ENCODE results near the gene VWA1.
"Not testable (repeated sequence)": the region's sequence is repeated elsewhere in the genome, so short reads cannot be mapped to it uniquely, and the experiment has no call there.

VWA1 gene

DNA sequence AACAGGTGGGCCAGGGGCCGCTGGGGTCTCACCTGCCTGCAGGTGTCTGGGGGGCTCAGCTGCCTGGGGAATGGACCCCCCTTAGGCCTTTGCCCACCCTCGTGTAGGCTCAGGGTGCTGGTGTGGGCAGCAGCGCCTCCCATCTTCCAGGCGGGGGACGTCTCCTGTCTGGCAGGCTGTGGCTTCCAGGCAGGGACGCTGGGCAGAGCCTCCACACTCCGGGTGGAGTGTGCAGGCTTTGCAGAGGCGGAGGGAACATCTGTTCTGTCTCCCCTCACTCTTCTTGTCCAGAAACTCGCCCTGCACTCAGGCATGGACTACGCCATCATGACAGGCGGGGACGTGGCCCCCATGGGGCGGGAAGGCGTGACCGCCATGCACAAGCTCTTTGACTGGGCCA is 20.4 kb downstream of the VWA1 start:
- not testable (repeated sequence) for DNase-seq (ENCODE audit: low read depth)

DNA sequence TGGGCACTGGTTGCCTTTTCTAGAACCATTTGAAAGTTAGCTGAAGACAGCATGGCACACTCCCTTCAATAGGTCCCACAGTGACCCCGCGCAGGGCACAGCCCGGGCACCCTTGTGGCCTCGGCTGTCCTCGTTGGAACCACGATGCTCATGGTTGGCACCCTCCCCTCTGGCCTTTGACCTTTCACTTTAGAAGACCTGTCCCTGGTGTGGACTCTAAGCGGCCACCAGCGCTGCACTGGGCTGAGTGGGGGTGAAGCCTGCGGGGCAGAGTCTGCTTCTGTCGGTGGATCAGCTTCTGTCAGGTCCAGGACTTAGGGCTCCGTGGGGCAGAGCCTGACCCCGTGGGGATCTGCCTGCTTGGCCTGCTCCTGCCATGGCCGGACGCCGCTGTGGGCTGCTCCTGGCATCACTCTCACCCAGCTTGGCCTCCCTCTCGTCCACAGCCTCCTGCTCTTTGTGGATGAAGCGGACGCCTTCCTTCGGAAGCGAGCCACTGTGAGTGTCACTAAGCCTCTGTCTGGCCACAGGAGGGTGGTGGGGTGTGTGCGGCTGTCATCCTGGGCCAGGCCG is 21.3 kb downstream of the VWA1 start:
- DNase-seq (ENCODE audit: low read depth) = not testable (repeated sequence)

DNA sequence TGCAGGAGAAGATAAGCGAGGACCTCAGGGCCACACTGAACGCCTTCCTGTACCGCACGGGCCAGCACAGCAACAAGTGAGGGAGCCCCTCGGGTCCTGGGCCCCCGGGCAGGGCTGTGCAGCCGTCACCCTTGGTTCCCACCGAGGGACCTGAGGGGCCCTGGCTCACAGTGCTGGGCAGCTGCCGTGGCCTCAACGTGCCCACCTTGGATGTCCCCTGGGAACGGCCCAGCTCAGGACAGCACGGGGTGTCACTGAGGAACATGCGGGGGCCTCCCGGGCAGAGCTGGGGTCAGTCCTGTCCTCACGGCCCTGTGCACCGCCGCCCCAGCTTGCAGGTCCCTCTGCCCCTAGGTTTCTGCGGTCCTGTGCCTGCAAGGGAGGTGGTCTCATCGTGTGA is 23.7 kb downstream of the VWA1 start:
- DNase-seq (ENCODE audit: low read depth) = not testable (repeated sequence)

DNA sequence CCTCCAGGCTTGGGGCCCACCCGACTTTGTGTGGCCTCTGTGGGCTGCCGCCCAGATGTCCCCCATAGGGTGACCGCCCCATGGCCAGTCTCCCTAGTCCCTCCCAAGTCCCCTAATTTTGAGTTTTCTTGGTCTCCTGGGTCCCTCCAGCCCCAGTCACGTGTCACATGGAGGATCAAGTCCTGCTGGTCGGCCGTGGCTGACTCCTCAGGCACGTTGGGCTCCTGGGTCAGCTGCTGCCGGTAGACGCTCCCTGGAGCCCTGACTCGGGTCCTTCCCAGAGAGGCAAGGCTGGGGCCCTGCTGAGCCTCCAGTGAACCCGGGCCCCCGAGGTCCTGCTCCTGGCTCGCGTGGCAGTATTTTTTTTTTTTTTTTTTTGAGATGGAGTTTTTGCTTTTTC is 24.2 kb downstream of the VWA1 start:
- not testable (repeated sequence) for DNase-seq (ENCODE audit: low read depth)

DNA sequence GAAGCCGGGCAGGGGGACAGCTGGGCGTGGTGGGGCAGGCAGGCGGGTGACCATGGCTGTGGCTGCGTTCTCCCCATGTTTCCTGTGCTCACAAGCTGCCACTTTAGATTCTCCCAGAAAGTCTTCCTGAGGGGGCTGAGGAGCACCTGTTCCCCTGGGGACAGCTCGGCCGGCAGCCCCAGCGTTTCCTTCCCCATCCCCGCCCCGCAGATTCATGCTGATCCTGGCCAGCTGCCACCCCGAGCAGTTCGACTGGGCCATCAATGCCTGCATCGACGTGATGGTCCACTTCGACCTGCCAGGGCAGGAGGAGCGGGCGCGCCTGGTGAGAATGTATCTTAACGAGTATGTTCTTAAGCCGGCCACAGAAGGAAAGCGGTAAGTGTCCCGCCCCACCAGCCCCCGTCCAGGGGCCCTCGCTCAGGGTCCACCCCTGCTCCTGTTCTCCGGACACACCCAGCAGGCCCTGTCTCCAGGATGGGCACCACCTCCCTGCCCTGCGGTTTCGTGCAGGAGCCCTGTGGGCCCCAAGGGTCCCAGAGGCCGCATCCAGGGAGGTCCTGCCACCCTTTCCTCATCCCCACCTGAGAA is 25.1 kb downstream of the VWA1 start:
- DNase-seq (ENCODE audit: low read depth) = no peak

DNA sequence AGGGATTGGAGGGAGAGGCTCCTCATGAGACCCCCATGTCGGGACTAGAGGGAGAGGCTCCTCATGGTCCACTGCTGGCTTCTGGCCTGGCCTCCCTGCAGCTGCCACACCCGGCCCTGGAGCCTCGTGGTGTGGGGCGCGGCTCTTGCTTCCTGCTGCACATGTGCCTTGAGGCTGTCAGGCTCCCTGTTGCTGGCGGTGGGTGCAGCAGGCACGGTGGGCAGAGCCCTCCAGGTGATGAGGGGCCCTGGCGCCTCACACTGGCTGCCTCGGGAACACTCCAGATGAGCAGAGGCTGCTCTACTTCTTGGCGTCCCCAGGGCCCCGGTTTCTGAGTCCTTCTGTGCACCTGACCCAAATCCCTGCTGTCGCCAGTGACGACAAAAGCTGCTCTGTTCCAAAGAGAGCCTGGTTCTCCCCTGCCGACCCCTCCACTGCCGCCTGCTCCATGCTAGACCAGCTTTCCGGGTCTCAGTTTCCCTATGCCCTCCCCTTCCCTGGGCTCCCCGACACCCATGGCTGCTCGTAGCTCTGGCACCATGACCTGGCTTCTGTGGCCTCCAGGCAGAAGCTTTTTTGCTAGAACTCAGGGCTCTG is 26.3 kb downstream of the VWA1 start:
- DNase-seq (ENCODE audit: low read depth) = no peak

DNA sequence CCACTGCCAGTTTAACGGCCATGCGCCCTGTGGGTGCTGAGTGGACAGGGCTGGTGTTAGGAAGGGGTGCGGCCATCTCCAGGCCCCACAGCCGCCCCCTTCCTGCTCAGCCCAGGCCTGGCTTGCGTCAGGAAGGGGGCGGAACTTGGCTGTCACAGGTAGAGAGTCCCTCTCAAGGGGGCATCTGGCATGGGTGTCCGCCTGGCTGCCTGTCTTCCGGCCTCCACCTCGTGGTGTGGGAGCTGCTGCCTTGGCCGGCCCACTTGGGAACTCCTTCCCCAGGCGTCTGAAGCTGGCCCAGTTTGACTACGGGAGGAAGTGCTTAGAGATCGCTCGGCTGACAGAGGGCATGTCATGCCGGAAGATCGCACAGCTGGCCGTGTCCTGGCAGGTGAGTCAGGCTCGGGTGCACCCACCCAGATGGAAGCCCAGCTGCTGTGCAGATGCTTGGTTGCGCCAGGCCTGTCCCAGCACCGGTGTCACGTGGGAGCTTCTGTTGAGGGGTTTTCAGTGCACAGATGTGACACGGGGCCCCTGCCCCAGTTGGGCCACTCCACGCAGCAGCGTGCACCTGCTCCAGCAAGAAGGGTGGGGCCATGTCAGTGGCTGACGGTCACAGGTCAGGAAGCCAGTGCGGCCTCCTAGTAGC is 27.0 kb downstream of the VWA1 start:
- no peak for DNase-seq (ENCODE audit: low read depth)

DNA sequence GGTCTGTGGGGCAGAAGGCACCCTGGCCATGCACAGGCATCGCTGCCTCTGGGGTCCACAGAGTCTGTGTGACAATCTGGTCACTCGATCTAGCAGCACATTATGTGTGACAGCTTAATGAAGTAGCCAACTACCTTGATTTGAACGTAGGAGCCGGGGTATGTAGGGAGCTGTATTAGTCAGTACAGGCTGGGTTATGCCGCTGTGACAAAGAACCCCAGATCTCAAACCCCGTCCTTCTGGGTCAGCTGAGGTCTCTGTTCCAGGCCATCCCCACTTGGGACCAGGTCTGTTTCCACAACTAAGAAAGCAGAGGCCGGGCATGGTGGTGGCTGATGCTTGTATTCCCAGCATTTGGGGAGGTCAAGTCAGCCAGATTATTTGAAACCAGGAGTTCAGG is 27.8 kb downstream of the VWA1 start:
- no peak for DNase-seq (ENCODE audit: low read depth)

DNA sequence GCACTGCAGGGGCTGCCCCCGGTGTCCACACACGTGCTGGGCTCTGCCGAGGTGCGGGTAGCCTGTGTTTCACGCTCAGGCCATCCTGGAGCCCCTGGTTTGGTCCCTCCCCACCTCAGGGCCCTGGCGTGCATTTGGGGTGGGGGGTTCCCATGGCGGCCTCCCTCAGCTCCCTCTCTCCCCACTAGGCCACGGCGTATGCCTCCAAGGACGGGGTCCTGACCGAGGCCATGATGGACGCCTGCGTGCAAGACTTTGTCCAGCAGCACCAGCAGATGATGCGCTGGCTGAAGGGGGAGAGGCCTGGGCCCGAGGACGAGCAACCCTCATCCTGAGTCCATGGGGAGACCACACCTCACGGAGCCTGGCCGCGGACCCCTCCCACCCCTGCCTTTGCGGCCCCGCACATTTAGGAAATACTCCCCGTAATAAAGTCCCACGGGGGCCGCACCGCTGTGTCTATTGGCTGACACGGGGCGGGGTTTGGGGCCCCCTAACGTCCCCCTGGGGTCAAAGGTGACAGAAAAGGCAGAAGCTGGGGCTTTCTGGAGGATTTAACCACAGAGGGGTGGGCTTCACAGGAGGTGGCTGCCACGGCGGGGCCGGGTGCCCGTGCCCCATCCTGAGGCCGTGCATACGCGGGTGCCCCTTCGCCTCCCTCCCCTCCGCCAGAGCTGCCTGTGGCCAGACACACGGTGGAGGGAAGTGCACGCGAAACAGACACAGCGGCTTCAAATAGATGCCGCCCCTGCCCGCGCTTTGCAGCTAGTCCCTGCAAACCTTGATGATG is 32.9 kb downstream of the VWA1 start:
- DNase-seq (ENCODE audit: low read depth) = not testable (repeated sequence)

DNA sequence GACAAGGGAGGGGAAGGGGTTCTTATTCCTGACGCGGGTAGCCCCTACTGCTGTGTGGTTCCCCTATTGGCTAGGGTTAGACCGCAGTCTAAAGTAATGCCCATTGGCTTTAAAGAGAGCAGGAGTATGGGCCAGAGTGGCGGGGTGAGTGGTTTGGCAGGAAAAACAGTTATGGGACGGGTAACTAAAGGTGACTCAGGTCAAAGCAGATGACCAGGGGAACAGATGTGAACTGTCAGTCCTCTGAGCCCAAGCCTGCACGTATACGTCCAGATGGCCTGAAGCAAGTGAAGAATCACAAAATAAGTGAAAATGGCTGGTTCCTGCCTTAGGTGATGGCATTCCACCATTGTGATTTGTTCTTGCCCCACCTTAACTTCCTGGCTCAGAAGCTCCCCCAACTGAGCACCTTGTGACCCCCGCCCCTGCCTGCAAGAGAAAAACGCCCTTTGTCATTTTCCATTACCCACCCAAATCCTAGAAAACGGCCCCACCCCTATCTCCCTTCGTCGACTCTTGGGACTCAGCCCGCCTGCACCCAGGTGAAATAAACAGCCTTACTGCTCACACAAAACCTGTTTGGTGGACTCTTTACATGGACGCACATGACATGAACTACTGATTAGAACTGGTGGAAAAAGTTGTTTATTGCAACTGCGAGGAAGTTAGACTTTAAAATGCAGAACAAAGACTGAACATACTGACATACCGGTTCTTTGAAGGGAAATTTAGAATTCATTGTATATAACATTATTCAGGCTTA is 35.3 kb downstream of the VWA1 start:
- no peak for DNase-seq (ENCODE audit: low read depth)

DNA sequence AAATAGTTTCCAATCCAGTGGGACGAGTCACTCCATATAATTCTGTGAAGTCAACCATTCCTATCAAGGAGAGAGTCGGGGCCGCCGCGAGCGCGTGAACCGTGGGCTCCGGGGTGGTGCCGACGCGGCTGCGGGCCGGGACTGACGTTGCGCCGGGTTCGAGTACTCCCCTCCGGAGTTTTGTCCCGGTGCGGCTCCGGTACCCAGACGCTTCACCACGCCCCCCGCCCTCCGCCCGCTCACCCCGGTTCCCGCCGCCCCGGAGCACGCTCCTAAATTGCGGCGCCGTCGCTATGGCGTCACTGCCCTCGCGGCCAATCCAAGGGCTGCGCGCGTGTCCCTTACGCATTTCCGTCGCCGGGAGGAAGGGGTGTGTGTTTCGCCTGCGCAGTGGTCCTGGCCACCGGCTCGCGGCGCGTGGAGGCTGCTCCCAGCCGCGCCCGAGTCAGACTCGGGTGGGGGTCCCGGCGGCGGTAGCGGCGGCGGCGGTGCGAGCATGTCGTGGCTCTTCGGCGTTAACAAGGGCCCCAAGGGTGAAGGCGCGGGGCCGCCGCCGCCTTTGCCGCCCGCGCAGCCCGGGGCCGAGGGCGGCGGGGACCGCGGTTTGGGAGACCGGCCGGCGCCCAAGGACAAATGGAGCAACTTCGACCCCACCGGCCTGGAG is 36.0 kb downstream of the VWA1 start, which contains the start of gene ATAD3B:
Gene ATAD3B (plus strand): TSS at position 377 of the 664 bp plus-strand sequence. CDS start 120 bp downstream, at position 497.
- DNase-seq (ENCODE audit: low read depth) = peak; percentile 94

DNA sequence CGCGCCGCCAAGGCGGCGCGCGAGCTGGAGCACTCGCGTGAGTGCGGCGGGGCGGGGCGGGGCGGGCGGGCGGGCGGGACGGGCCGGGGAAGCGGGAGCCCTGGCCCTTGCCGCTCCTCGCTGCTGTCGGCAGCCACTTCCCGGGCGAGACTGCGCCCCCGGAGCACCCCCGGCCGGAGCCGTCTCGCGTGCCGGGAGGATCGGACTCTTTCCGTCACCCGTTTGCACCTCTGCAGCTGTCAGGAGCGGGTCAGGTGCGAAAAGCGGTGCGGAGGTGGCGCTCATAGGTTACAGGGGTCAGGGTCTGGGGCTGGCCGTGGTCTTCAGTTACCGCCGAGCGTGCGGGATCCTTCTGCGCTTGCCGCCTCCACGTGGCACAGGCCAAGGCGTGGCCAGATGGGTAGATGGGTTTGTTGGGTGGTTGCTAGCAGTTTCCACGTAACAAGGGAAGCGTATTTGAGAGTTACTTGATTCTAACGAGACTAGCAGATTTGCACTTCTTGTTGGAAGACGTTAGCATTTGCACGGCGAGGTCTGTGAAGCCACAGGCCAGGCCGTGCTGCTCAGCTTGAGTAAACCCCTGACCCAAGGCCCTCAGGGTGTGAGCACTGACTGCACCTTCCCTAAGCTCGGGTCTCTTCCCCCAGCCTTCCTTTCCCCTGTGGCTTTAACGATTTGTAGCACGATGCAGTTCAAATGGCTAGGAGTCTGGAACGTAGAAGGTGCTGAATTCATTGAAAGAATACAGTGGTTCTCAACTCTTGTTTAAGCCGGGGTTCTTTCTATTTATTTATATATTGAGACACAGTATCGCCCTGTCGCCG is 36.8 kb downstream of the VWA1 start:
- DNase-seq (ENCODE audit: low read depth) = peak; percentile 20

DNA sequence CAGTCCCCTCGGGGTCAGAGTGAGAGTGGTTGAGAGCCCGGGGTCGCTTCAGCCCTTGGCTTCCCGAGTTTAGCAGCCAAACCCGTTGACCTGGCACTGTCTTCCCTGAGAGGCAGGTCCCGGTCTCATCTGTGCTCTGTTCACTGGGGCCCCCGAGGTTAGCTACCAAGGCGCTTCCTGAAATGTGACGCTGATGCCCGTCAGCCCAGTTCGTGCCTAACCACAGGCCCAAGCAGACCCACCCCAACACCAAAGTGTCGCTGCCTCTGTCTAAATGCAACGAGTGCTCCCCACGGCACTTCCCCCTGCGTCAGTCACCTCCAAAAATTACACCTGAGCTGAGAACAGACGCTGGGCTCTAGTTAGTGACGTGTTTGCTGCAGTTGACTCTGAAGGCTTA is 40.5 kb downstream of the VWA1 start:
- DNase-seq (ENCODE audit: low read depth) = not testable (repeated sequence)

DNA sequence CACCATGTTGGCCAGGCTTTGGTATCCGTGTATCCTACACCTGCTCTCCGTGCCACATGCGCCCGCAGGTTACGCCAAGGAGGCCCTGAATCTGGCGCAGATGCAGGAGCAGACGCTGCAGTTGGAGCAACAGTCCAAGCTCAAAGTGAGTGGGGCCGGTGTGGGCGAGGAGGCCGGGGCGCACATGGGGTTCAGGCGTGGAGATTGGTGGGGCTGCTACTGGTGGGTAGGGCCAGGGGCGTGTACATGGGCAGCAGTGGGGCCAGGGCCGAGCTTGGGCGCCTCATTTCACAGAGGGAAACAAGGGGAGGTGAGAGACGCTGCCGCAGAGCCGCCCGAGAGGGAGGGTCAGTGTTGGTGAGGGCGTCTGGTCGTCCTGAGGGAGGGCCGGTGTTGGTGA is 41.7 kb downstream of the VWA1 start:
- DNase-seq (ENCODE audit: low read depth) = no peak

DNA sequence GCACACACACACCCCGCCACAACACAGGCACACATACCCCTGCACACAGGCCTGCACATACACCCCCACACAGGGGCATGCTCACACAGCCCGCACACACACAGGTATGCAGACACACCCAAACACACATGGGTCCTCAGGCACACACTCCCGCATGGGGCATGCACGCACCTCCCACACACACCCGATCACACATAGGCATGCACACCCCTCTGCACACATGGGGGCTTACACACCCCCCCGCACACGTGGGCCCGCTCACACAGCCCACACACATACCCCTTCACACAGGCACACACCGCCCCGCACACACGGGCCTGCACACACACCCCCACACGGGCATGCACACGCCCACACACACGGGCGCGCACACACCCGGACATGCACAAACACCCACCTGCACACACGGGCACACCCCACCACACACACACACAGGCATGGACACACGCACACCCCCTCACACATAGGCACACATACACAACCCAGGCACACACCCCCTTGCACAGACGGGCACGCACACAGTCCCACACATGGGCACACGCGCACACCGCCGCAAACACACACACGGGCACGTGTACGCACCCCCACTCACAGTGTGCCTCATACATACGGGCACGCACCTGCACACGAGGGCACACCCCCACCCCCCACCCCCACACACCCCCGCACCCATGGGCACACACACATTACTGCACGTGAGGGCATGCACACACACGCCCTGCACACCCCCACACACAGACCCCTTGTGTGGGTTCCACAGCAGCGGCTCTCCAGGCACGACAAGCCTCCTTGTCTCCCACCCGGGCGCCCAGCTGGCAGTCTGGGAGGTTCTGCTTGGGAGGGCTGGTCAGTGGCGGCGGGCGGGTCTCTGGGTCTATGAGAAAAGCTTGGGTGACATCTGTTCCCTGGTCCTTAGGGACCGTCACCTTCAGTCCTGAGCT is 44.3 kb downstream of the VWA1 start:
- DNase-seq (ENCODE audit: low read depth) = no peak

DNA sequence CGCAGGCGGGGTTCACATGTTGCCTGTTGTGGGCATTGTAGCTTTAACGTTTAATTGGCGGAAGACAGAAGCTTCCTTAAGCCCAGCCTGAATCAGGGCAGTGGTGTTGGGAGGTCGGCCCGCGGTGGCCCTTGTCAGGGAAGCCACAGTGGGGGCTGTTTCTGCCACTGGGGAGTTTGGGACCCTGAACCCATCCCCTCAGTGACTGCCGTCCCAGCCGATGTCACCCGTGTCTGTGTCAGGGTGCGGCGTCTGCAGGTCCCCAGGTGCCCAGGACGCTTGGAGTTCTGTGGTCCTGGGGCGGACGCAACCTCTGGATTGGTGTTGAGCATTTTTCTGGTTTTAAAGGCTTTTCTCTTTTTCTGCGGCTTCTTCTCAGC is 45.0 kb downstream of the VWA1 start:
- not testable (repeated sequence) for DNase-seq (ENCODE audit: low read depth)

DNA sequence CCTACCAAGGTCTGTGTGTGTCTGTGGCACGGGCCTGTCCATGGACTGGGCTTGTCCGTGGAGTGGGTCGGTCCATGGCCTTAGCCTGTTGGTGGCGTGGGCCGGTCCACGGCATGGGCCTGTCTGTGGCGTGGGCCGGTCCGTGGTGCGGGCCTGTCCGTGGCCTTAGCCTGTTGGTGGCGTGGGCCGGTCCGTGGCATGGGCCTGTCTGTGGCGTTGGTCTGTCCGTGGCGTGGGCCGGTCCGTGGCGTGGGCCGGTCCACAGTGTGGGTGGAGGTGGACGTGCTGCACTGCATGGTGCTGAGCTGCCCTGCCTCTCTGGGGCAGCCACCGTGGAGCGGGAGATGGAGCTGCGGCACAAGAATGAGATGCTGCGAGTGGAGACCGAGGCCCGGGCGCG is 46.3 kb downstream of the VWA1 start:
- DNase-seq (ENCODE audit: low read depth) = not testable (repeated sequence)

DNA sequence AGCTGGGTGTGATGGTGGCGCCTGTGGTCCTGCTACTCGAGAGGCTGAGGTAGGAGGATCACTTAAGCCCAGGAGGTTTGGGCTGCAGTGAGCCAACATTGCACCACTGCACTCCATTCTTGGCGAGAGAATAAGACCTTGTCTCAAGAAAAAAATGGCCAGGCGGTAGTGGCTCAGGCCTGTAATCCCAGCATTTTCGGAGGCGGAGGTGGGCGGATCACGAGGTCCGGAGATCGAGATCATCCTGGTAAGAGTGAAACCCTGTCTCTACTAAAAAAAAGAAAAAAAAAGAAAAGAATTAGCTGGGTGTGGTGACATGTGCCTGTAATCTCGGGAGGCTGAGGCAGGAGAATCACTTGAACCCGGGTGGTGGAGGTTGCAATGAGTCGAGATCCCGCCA is 47.4 kb downstream of the VWA1 start:
- DNase-seq (ENCODE audit: low read depth) = no peak

DNA sequence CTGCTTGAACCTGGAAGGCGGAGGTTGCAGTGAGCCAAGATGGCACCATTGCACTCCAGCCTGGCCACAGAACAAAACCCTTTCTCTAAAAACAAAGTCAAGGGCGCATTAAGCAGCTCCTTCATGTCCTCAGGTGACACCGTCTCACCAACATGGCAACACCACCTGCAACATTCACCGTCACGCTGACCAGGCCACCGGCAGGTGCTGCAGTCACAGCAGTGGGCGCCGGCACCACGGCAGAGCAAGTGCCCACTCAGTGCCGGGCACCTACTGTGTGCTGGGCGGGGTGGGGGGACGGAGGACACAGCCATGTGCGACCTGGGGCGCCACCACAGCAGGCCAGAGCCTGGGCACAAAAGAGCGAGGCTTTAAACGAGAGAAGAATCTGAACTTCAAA is 48.2 kb downstream of the VWA1 start:
- no peak for DNase-seq (ENCODE audit: low read depth)
